Left lobe of liver (tissue), 2 donors: ENCODE measurements around the gene ACOX1. TPM values are rescaled to one million over a fixed set of nuclear protein-coding genes. Genes with fewer than 3 reads are reported as not detected.

Experiments used
- ATAC-seq: fragments of 200-7000 bp; cut with Tn5 transposase; one replicate; pipeline ENCODE4 v1.9.1; 2020; ENCODE audit warnings: mild to moderate bottlenecking, moderate library complexity
- DNase-seq: peaks from one replicate; pipeline ENCODE4 v3.0.0-alpha.2; 2020; ENCODE audit warnings: low spot score
- total RNA-seq: library from RNA; stranded (reverse); gene quantifications from one replicate; pipeline ENCODE4 v1.2.1, GENCODE V29; 2021
- donor health status: DM: no; HTN: no; CAD: no; lungs with moderate emphysema.
- donor health status: DM: no; HTN: yes; CAD: no.

The ACOX1 gene
- total RNA-seq, 1 donor from 2014 or later: 199 TPM

DNA sequence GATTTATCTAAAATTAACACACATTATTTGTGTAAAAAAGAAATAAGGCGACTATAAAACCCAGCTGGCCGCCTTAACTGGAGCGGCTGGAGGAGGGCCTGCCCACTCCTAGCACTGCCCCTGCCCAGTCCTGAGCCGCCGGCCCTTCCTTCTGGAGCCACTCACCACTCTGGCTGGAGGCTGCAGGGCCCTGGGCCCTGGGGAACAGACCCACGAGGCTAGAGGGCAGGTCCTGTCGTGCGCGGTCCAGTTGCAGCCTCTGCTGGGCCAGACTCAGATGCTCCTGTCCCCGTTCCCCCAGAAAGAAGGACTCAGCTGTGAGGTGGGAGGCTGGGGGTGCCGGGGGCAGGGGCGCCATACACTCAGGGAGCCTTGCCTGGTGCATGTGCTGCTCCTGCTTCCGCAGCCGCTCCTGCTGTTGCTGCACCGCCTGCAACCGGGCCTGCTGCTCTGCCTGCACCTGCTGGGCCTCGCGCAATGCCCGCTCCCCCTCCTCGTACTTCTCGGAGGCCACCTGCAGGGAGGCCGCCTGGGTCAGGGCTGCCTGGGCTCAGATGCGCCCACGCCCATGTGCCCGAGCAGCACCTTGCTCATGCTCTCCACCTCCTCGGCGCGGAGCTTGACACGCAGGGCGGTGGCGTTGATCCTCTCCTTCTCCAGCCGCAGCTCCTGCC lies 65.3 kb downstream of the ACOX1 start:
- no peak for ATAC-seq

DNA sequence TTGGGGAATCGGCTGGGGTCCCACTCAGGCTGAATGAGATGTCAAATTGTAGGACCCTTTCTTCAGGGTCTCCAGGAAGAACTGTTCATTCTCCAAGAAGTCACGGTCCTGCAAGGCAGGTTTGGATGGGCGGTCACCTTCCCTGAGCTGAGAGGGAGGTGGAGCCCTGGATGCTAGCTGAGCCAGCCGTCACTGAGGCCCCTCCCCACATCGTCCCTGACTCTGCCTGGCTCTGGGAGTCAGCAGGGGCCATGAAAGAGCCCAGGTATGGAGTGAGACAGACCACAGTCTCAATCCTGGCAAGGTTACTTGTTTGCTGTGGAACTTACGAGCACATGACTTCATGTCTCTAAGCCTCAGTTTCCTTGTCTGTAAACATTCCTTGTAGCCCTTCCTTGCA lies 68.3 kb downstream of the ACOX1 start:
- ATAC-seq: no peak
- no peak for DNase-seq

More for the DNA sequence above, 65.3 kb downstream of the ACOX1 start:
- DNase-seq: no peak

DNA sequence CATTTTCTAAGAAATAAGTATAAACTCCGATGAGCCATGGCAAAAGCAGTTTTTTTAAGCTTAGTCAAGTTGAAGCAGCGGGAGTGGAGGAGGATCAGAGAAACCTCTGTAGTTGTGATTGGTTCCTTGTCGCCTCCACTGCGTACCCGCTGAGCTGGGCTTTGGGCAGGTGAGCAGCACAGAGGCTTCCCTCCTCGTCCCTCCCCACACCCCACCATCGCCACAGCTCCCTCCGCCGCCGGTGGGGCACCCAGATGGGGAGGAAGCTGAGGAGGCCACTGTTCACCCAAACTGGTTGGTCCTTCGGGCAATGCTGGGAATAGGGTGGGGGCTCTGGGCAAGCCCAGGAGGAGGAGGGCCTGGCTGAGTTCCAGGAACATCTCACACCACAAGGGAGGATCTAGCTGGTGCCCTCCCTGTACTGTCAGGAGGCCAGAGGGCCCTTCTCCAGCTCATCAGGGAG lies 69.1 kb downstream of the ACOX1 start:
- ATAC-seq: no peak
- DNase-seq: no peak

DNA sequence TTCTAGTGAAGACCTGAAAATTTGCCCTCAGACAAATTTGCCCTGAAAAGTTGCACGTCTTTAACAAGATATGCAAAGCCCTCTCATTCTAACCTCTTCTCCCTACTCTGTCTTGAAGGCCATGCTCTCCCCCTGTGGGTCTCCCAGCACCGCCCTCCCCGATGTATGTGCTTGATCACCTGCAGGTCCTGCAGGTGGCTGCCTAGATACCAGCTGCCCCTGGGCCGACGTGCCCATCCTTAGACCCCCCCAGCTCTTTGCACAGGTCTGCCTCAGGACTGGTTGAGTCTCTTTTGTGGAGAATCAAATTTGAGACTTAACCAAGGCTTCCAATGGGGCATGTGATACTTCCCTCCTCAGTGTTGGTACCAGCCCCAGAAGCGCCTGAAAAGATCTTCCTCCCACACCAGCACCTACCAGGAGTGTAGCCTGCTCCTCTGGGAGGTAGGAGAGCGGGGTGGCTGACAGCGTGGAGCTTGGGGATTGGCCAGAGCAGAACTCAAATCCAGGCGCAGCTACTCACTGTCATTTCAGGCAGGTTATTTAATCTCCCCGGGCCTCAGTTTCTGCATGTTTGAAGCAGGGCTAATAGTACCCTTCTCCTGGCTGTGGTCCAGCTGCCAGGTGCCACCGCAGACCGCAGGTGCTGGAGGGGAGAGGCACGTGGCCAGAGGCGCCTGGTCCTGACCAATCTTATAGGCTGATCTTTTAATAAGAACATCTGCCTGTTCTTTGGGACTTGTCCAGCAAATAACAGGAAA lies 69.7 kb downstream of the ACOX1 start:
- no peak for ATAC-seq
- DNase-seq: no peak

DNA sequence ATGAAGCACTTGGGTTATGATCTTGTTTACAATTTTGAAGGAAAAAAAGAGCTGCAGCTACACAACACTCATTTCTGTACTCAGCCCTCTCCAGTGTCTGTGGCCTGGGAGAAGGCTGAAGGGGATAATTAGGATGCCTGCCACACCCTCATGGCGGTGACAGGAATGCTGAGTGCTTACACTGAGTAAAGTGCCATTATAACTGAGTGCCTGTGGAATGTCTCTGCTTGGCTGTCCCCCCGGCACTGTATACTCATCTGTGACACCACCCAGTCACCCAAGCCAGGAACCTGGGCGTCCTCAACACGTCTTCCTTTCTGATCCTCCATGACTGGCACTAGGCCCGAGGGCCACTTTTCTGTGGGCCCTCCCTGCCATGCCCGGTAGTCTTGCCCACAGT lies 70.8 kb downstream of the ACOX1 start:
- no peak for ATAC-seq
- no peak for DNase-seq

DNA sequence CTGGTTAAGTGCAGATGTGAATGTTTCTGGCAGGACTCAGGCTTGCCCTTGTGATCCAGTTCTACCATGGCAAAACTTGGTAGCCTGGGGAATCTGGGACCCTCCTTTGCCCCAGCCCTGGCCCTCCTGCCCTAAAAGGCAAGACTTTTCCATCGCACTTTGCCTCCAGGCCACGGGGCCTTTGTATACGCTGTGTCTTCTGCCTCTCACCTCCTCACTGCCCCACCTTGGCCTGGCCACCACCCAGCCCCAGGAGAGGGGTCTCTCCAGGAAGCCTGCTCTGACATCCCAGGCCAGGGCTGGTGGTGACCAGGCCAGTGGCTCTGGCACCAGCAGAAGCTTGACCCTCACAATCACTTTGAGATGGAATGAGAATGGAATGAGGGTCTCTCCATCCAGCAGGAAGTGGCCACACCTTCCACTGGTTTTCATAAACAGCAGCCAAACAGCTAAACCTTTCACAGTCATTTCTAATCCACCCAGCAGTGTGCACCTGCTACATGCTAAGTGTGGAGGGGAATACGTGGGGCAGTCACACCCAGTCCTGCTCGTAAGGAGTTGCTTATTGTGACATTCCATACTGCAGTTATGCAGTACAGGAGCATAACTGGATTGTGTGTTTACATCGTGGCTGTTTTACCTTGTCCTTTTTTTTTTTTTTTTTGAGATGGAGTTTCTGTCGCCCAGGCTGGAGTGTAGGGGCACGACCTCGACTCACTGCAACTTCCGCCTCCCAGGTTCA lies 72.7 kb downstream of the ACOX1 start:
- DNase-seq: no peak
- no peak for ATAC-seq

DNA sequence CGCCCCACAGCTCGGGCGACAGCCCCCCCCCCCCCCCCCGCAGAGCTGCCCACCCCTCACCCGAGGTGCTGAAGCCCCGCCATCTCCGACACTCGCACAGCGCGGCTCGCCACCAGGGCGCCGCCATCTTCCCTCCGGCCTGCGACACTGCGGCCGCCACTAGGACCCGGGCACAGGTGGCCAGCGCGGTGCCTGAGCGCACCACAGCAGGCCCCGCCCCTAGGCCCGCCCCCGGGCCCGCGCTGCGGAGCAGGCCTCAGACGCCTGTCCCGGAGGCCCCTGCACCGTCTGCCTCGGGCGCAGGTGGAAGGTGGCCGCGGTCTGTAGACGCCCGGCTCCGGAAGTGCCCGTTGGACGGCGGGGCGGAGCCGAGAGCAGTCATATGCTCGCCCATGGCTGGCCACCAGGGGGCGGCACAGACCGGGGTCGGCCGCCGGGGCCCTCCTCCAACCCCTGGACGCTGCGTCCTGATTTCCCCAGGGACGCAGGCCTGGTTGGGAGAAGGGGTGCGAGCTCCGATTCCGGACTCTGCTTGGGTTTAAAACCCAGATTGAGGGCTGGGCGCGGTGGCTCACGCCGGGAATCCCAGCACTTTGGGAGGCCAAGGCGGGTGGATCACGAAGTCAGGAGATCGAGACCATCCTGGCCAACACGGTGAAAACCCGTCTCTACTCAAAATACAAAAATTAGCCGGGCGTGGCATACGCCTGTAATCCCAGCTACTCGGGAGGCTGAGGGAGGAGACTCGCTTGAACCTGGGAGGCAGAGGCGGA lies 74.0 kb downstream of the ACOX1 start, which contains the start of gene MRPL38:
TSS of gene MRPL38 (minus strand) at position 136 of the 773 bp plus-strand sequence. CDS start at position 127, 9 bp downstream.
- ATAC-seq: peak; percentile 93
- DNase-seq: peak; percentile 97

DNA sequence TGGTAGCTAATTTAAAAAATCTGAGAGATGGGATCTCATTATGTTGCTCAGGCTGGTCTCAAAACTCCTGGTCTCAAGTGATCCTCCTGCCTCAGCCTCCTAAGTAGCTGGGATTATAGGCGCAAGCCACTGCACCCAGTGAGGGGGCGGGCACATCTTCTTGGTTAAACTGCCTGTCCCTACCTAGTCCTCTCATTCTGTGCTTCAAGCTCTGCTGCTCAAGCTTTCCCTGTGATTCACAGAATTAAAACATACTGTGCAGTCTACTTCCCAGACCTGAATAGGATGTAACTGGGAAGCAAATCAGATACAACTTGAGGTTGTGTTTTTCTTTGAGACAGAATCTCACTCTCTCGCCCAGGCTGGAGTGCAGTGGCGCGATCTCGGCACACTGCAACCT lies 76.6 kb downstream of the ACOX1 start:
- no peak for ATAC-seq
- no peak for DNase-seq

DNA sequence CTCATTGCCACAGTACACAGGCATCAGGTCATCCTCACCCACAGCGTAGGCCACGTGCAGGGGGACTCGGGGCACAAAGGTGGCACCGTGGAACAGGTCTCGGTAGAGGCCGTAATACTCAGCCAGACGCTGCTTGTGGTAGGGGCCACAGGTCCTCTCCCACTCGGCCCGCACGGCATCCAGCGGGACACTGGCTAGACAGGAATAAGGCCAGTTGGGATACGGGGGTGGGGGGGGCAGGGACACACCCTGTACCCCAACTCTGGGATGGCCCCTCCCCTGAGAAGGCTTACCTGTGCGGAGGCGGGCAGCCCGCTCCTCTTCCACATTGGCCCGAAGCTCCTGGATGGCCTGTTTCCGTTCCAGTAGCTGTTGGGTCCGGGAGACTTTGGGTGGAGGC lies 77.2 kb downstream of the ACOX1 start:
- DNase-seq: no peak
- no peak for ATAC-seq

DNA sequence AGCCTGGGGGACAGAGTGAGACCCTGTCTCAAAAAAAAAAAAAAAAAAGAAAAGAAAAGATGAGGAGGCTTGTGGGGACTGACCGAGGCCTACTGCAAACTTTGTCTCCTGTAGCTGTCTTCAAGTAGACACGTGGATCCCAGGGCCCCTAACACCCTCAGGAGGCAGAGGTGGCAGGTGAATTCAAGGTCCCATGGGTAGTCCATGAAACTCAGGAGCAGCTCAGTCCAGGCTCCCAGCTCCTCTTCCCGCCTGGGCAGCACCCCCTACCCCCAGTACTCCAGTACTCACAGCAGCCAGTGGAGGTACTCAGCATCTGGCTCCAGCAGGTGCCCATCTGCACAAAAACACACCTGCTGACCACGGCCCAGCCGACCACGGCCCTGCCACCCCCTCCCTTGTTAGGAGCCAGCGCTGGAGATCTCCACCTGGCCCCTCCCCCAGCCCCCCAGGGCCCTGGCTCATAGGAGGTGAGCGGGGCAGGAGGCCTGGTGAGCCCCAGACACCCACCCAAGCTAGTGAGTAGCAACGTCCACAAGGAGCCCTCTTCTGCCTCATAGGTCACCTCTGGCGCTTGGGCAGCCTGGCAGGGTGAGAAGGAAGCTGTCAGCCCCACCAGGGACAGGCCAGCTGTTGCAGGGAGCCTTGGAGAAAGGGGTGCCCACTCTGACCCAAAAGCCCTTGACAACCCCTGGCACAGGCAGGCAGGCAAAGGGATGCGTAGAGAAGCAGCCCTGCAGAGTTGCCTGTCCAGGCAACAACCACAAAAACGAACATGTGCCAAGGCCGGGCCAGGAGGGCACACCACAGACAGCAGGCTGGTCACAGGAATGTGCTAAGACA lies 78.1 kb downstream of the ACOX1 start:
- ATAC-seq (no peak), DNase-seq (no peak)

DNA sequence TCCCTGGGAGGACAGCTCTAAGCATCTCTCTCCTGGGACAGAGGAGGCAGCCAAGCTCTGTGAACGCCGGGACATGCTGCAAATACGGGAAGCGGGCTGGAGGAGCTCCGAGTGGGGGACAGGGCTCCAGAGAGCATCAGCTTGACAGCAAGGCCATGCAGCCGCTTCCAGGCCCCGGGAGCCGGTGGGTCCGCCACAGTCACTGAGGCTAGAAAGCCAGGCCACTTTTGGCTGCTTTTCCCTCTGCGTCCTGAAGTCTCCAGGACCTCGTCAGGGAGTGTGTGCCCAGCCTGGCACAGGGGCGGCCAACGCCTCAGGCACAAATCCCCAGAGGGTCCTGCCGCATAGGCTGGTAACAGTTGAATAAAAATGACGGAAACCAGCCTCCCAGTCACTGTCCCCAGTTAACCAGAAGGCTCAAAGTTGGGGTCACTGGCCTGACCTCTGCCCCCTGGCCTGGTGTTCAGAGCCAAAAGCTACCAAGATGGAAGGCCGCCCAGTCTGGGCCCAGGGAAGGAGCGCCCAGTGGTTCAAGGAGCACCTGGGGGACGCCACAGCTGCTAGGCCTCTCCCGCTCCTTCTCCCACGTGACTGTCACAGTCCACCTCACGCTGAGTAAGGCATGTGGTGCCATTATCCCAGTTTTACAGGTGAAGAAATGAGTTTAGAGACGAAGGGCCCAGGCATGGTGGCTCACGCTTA lies 79.0 kb downstream of the ACOX1 start:
- DNase-seq (peak; percentile 76), ATAC-seq (peak; percentile 8)

DNA sequence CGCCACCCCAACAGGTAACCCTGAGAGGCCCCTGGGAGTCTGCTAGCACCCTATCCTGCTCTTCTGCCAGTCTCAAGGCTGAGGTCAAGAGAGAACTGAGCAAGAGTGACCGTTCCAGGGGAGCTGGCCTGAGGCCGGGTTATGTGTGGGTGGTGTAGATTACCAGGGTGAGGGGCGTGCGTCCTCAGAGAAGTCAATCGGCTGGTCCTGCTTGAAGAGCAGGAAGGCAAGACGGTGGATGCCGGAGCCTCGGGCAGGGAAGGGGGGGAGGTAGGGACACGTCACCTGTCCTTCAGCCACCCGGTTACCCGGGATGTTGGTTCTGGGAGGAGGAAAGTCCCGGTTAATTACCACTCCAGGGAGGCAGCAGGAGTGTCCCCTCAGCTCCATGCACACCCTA lies 79.6 kb downstream of the ACOX1 start:
- no peak for ATAC-seq

DNA sequence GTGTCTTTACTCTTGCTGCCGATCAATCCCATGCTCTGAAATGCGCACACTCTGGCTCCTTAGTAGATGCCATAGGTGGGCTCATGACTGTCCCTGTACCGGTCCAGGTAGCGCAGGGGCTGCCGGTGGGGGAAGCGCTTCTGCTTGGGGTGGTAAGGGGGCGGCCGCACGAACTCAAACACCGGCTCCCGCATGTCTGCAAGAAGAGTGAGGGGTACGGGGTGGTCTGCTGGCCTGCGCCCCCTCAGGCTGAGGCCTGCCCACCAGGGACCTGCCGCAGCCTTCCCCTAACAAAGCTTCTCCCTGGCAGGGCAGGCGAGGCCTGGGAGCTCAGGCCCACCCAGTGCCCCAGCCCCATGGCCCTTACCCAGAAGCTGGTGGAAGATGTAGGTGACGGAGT lies 80.2 kb downstream of the ACOX1 start:
- ATAC-seq (no peak), DNase-seq (no peak)

More for the DNA sequence above, 79.6 kb downstream of the ACOX1 start:
- no peak for DNase-seq

DNA sequence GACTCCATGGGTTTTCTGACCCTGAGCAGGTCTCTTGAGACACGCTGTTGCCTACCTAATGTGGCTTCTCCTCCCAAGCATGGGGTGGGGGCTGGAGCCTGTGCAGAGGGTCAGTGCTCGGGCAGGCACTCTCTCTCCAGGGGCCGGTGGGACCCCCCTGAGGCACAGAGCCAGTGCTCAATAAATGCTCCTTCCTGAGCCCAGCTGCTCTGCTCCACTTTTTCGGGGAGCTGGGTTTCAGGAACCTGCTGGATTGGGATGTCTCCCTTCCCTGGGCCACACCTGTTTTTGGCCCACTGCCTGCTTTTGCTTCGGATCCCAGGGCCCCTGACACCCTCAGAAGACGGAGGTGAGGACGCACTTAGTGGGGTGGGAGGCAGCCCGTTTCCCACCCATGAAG lies 80.9 kb downstream of the ACOX1 start:
- DNase-seq (no peak), ATAC-seq (no peak)

DNA sequence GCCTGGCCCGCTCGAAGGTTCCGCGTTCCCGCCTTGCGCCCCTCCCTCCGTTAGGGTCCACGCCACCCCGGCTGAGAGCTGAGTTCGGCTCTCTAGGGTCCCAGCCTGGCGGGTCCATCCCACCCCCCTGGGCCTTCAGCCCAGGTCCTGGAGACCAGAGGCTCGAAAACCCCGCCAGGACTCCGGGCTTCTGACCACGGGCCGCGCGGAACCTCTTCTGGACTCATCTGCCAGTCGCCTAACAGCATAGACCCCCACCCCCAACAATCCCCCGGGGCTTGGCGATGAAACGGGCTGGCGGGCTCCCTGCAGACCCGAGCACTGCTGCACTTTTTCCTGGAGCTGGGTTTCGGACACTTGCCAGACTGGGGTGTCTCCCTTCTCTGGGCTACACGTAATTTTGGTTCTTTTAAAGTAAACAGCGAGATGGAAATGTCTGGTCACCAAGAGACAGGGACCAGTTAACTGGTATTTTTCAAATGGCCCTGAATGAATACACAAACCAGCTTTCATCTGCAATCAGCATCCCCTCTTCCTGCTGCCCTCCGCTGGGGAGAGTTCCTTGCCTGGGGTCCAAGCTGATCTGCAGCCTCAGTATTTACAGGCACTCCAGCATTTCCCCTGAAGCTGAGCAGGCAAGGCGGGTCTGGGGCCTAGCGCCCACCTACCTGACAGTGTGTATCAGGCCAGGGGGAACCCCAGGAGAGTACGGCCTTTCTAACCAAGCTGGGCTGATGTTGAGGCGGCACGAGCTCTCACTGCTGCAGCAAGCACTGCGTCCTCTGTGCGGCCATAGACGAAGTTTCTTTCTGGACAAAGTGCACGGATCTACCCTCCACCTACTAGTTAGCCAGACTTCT lies 81.6 kb downstream of the ACOX1 start:
- DNase-seq (peak; percentile 62), ATAC-seq (no peak)

DNA sequence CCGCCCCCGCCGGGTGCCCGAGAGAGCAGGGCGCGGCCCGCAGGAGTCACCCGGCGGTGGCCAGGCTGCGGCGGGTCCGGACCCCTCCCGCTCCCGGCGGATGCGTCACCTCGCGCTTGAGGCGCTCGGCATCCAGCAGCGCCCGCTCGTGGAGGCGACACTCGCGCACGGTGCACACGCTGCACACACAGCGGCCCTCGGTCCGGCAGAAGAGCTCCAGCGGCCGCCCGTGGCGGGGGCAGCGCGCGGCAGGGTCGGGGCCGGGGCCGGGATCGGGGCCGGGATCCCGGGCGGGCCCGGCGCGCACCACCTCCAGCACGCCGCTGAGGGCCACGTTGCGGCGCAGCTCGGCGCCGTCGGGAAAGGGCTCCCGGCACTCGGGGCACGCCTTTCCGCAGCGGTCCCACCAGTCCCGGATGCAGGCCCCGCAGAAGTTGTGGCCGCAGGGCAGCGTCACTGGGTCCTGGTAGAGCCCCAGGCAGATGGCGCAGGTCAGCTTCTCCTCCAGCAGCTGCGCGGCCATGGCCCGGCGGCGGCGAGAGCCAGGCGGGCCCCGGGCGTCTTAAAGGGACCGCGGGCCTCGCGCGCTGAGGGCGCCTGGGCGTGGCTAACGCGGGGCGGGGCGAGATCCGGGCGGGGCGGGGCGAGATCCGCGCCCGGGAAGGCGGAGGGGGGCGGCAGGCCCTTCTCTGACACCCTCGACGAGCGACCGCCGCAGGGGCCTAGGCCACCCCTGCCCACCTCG lies 82.4 kb downstream of the ACOX1 start, which contains the start of gene TRIM65:
TSS of gene TRIM65 (minus strand) at position 537 of the 745 bp plus-strand sequence. CDS start at position 523, 14 bp downstream.
- peak; percentile 83 for DNase-seq
- peak; percentile 80 for ATAC-seq

DNA sequence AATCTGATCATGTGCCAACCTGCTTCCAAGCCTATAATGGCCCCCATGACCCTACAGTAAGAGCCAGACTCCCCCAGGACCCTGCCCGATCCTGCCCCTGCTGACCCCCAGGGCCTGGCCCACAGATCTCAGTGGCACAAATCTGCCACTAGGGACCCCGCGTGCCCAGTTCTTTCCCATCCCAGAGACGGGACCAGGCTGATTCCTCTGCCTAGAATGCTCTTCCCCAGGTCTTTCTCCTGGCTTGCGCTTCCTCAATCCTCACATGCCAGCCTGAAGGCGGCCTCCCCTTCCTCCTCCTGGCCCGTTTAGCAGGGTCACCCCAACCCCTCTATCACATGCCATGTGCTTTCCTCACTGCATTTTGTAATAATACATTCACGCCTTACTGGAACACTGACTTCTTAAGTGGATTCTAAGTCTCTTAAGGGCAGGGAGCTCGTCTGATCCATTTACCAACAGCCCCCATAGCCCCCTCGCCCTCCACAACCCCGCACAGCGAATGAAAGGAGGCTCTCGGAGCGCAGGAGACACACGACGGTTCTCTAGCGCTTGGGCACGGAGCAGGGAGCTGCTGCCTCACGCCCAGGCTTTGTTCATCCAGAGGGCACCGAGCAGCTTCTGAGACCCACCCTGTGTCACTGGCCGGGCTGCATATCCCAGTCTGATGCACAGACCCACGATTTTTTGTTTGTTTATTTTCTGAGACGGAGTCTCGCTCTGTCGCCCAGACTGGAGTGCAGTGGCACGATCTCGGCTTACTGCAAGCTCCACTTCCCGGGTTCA lies 83.4 kb downstream of the ACOX1 start:
- DNase-seq (no peak), ATAC-seq (no peak)
